ENCODE data around the gene ZYG11B.

Gene ZYG11B

GRCh38 chr1:52726265-52727113, at the start of gene ZYG11B:
ZYG11B (plus strand) TSS chr1:52726453; CDS start chr1:52726654, 201 bp downstream.
- Histone ChIP-seq H3K36me3 (ENCODE audit: control insufficient read depth, insufficient read depth, low read length) (no peaks in the 10 kb centered on the region), H3K27me3 (replicated peaks; ENCODE audit: control insufficient read depth, insufficient read depth, low read length) (no peaks in the 10 kb centered on the region), H3K4me3 (replicated peaks; ENCODE audit: low read depth, low read length) (peak within 1 kb of the TSS; percentile 70)
- TF ChIP-seq CTCF (IDR thresholded peaks at IDR 0.05; ENCODE audit: insufficient read depth, low read length, poor library complexity, severe bottlenecking): no peak
- peak; percentile 91 for DNase-seq (ENCODE audit: extremely low read depth, insufficient read length)

- Histone ChIP-seq H3K36me3 (ENCODE audit: control insufficient read depth, insufficient read depth, low read length) (no peaks in the 10 kb centered on the region), H3K27me3 (replicated peaks; ENCODE audit: control insufficient read depth, insufficient read depth, low read length) (no peaks in the 10 kb centered on the region), H3K4me3 (replicated peaks; ENCODE audit: low read depth, low read length) (no peak overlapping the region)
- no peak for DNase-seq (ENCODE audit: extremely low read depth, insufficient read length)
- TF ChIP-seq CTCF (IDR thresholded peaks at IDR 0.05; ENCODE audit: insufficient read depth, low read length, poor library complexity, severe bottlenecking): no peak
These were observed 49.0 kb upstream of the ZYG11B start for GRCh38 chr1:52677076-52677806.

GRCh38 chr1:52679048-52679447, 47.2 kb upstream of the ZYG11B start:
- H3K4me3 ChIP-seq (replicated peaks; ENCODE audit: low read depth, low read length): no peak overlapping the region
- H3K27me3 ChIP-seq (replicated peaks; ENCODE audit: control insufficient read depth, insufficient read depth, low read length): no peaks in the 10 kb centered on the region
- no peaks in the 10 kb centered on the region for H3K36me3 ChIP-seq (ENCODE audit: control insufficient read depth, insufficient read depth, low read length)
- no peak for DNase-seq (ENCODE audit: extremely low read depth, insufficient read length)
- TF ChIP-seq CTCF (IDR thresholded peaks at IDR 0.05; ENCODE audit: insufficient read depth, low read length, poor library complexity, severe bottlenecking): no peak

- DNase-seq (ENCODE audit: extremely low read depth, insufficient read length): no peak
- Histone ChIP-seq H3K4me3 (replicated peaks; ENCODE audit: low read depth, low read length) (no peak overlapping the region), H3K27me3 (replicated peaks; ENCODE audit: control insufficient read depth, insufficient read depth, low read length) (no peaks in the 10 kb centered on the region)
These were observed 46.8 kb upstream of the ZYG11B start for GRCh38 chr1:52679498-52679897.

GRCh38 chr1:52680353-52680752, 45.9 kb upstream of the ZYG11B start:
- Histone ChIP-seq H3K4me3 (replicated peaks; ENCODE audit: low read depth, low read length) (no peak overlapping the region), H3K27me3 (replicated peaks; ENCODE audit: control insufficient read depth, insufficient read depth, low read length) (no peaks in the 10 kb centered on the region), H3K36me3 (ENCODE audit: control insufficient read depth, insufficient read depth, low read length) (no peaks in the 10 kb centered on the region)
- TF ChIP-seq CTCF (IDR thresholded peaks at IDR 0.05; ENCODE audit: insufficient read depth, low read length, poor library complexity, severe bottlenecking): no peak
- DNase-seq (ENCODE audit: extremely low read depth, insufficient read length): no peak

More at GRCh38 chr1:52679498-52679897, 46.8 kb upstream of the ZYG11B start:
- H3K36me3 ChIP-seq (ENCODE audit: control insufficient read depth, insufficient read depth, low read length): no peaks in the 10 kb centered on the region
- no peak for TF ChIP-seq CTCF (IDR thresholded peaks at IDR 0.05; ENCODE audit: insufficient read depth, low read length, poor library complexity, severe bottlenecking)

All from GM06990 (cell line).